ENCODE results near the gene PRPF31. TPM values are rescaled to one million over a fixed set of nuclear protein-coding genes. Genes with fewer than 3 reads are reported as not detected.

PRPF31 gene
- total RNA-seq, 1 experiment from 2014 or later, result 109 TPM

- CTCF ChIA-PET, result no interaction called here
- no peak for DNase-seq (ENCODE audit: low spot score)
- Histone ChIP-seq H3K36me3 (ENCODE audit: insufficient read depth, low read length, poor library complexity, severe bottlenecking) (peaks cover 55% of the 10 kb centered on the region), H3K27me3 (replicated peaks; ENCODE audit: insufficient read depth, low read depth, low read length, poor library complexity) (no peaks in the 10 kb centered on the region), H3K27ac (ENCODE audit: low read depth, low read length, poor library complexity, severe bottlenecking) (no peak overlapping the region), H3K9me3 (ENCODE audit: low read depth, low read length, poor library complexity, severe bottlenecking) (no peaks in the 10 kb centered on the region), H3K4me1 (ENCODE audit: insufficient read depth, low read length, poor library complexity, severe bottlenecking) (no peaks in the 10 kb centered on the region), H3K4me3 (ENCODE audit: low read depth, low read length, poor library complexity, severe bottlenecking) (no peak overlapping the region)
- BruUV-seq (replicated peaks), result no TSS peak
- TF ChIP-seq CTCF (conservative IDR thresholded peaks at IDR 0.05; ENCODE audit: low read depth, low read length), result no peak
- no peak for TF ChIP-seq EZH2 (IDR thresholded peaks at IDR 0.05; ENCODE audit: borderline replicate concordance, low read depth, low read length, poor library complexity, severe bottlenecking)
- intact Hi-C loops (cut with micrococcal nuclease; ENCODE audit: unreplicated experiment), result no loop called here
- POLR2A ChIA-PET (ENCODE audit: low non-redundant PET), result no interaction called here
These were observed 5.9 kb upstream of the PRPF31 start for GRCh38 chr19:54109651-54110050.

GRCh38 chr19:54114340-54115108 lies 1.0 kb upstream of the PRPF31 start:
- intact Hi-C loops (cut with micrococcal nuclease; ENCODE audit: unreplicated experiment), result no loop called here
- no TSS peak for BruUV-seq (replicated peaks)
- TF ChIP-seq EZH2 (IDR thresholded peaks at IDR 0.05; ENCODE audit: borderline replicate concordance, low read depth, low read length, poor library complexity, severe bottlenecking) (no peak), CTCF (conservative IDR thresholded peaks at IDR 0.05; ENCODE audit: low read depth, low read length) (no peak)
- Histone ChIP-seq H3K9me3 (ENCODE audit: low read depth, low read length, poor library complexity, severe bottlenecking) (no peaks in the 10 kb centered on the region), H3K27ac (ENCODE audit: low read depth, low read length, poor library complexity, severe bottlenecking) (peak overlapping the region; percentile 93), H3K4me3 (ENCODE audit: low read depth, low read length, poor library complexity, severe bottlenecking) (peak overlapping the region; percentile 70), H3K36me3 (ENCODE audit: insufficient read depth, low read length, poor library complexity, severe bottlenecking) (peaks cover 27% of the 10 kb centered on the region), H3K4me1 (ENCODE audit: insufficient read depth, low read length, poor library complexity, severe bottlenecking) (peaks cover 7% of the 10 kb centered on the region), H3K27me3 (replicated peaks; ENCODE audit: insufficient read depth, low read depth, low read length, poor library complexity) (no peaks in the 10 kb centered on the region)
- ChIA-PET CTCF (interaction anchor here (0.5 to 1.4 kb wide), 2 partner anchors 84 to 316 kb away, joined by 3 to 8 read pairs; no protein-coding TSS in a partner anchor), POLR2A (ENCODE audit: low non-redundant PET) (no interaction called here)
- DNase-seq (ENCODE audit: low spot score), result peak; percentile 61

- H3K27me3 ChIP-seq (replicated peaks; ENCODE audit: insufficient read depth, low read depth, low read length, poor library complexity), result no peaks in the 10 kb centered on the region
- peaks cover 55% of the 10 kb centered on the region for H3K36me3 ChIP-seq (ENCODE audit: insufficient read depth, low read length, poor library complexity, severe bottlenecking)
- intact Hi-C loops (cut with micrococcal nuclease; ENCODE audit: unreplicated experiment), result no loop called here
- TF ChIP-seq EZH2 (IDR thresholded peaks at IDR 0.05; ENCODE audit: borderline replicate concordance, low read depth, low read length, poor library complexity, severe bottlenecking), result no peak
- TF ChIP-seq CTCF (conservative IDR thresholded peaks at IDR 0.05; ENCODE audit: low read depth, low read length), result no peak
- no peaks in the 10 kb centered on the region for H3K9me3 ChIP-seq (ENCODE audit: low read depth, low read length, poor library complexity, severe bottlenecking)
- ChIA-PET POLR2A (ENCODE audit: low non-redundant PET) (no interaction called here), CTCF (no interaction called here)
- no peak overlapping the region for H3K27ac ChIP-seq (ENCODE audit: low read depth, low read length, poor library complexity, severe bottlenecking)
- no peak overlapping the region for H3K4me3 ChIP-seq (ENCODE audit: low read depth, low read length, poor library complexity, severe bottlenecking)
- H3K4me1 ChIP-seq (ENCODE audit: insufficient read depth, low read length, poor library complexity, severe bottlenecking), result peaks cover 6% of the 10 kb centered on the region
- DNase-seq (ENCODE audit: low spot score), result no peak
- BruUV-seq (replicated peaks), result no TSS peak
These were observed 5.7 kb downstream of the PRPF31 start for GRCh38 chr19:54121259-54121658.

Data from A673 (cell line).